Measurements from ENCODE around the gene ZNRF4.
"Not testable (repeated sequence)": the region's sequence is repeated elsewhere in the genome, so short reads cannot be mapped to it uniquely, and the experiment has no call there.

The ZNRF4 gene

DNA sequence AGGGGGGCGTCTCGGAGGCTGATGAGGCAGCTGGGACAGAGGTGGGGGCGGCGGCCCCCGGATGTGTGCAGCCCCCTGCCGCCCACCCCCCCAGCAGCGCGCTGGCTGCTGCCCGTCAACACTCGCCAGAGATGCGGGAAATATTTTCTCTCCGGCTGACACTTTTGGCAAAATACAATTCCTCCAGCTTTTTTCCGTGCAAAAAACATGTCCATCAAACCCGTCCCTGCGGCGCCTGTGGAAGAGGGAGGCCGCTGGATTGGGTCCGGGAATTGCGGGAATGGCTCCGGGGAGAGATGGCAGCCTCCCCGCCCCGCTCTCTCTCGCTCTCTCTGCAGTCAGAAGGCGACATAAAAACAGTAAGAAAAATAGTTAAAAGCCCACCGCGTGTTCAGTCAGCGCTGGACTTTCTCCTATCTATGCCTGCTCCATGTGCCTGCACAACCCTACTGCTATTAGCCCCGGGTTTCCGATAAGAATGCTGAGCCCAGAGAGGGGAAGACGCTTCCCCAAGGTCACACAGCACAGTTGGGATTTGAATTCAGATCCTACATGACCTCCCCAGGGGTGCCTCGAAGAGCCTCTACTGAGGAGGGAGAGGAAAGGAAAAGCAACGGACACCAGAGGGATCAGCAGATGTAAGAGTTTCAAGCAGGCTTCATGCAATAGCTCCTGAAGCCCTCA is 23.2 kb downstream of the ZNRF4 start:
- no peak for DNase-seq

DNA sequence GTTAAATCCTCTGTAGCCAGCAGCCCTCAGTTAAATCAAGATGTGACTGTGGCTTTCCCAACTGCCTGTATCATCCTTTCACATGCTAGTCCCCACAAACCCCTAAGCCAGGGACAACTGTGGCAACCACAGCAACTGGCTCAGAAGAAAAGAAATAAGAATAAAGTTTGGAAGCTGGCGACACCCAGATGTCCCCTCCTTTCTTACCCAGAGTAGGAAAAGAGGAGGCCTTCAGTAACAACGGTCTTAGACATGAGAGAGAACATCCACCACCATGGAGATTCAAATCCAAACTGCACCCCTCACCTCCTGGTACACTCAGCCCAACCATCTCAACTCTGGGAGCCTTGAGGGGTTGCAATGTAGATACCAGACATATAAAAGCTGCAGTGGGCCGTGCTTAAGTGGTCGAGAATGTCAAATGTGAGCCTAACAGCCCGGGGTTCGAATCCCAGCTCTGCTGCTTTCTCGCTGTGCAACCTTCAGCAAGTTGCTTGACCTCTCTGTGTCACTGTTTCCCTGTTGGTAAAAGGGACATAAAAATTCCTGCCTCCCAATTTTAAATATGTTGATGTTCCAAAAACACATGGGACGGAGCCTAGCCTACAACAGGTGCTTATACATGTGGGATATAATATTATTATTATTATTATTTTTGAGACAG is 23.8 kb downstream of the ZNRF4 start:
- DNase-seq: no peak

DNA sequence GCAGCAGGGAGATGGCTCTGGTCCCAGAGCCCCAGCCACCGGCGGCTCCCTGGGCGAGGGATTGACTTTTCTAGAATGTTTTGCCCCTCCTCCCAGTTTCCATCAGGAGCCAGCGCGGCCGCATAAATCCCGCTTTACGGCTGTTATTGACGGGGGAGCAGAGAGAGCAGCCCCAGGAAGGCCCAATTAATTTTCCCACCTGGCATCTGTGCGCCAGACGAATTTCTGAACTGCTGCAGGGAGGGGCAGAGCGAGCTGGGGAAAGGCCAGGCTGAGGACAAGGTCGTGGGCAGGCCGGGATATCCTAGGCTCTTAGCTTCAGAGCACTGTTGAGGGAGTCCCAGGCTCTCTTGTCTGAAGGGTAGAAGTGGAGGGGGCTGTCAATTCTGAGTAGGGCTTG is 24.7 kb downstream of the ZNRF4 start:
- DNase-seq: no peak

DNA sequence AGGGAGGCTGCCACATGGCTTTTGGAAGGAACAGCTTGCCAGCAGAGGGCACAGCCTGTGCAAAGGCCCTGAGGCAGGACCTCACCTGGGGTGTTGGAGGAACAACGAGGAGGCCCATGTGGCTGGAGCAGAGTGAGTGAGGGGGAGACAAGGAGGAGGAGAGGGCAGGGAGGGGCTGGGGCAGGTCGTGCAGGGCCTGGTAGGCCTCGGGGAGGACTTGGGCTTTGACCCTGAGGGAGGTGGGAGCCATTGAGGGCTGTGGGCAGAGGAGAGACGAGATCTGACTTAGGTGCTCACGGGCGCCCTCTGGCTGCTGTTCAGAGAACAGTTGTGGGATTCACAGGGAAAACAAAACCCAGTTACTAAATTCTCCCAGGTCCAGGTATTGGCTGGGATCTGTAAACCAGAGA is 25.2 kb downstream of the ZNRF4 start:
- DNase-seq: no peak

DNA sequence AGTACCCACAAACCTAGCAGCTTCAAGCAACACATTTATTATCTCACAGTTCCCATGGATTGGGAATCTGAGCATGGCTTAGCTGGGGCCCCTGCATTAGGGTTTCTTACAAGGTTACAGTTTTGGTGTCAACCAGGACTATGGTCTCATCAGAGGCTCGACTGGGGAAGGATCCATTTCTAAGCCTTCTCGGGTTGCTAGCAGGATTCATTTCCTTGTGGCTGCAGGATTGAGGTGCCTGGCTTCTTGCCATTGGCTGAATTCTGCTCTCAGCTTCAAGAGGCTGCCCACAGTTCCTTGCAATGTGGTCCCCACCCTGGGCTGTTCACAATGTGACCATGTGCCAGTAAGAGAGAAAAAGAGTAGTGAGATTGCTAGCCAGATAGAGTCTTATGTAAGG is 26.7 kb downstream of the ZNRF4 start:
- DNase-seq: no peak

DNA sequence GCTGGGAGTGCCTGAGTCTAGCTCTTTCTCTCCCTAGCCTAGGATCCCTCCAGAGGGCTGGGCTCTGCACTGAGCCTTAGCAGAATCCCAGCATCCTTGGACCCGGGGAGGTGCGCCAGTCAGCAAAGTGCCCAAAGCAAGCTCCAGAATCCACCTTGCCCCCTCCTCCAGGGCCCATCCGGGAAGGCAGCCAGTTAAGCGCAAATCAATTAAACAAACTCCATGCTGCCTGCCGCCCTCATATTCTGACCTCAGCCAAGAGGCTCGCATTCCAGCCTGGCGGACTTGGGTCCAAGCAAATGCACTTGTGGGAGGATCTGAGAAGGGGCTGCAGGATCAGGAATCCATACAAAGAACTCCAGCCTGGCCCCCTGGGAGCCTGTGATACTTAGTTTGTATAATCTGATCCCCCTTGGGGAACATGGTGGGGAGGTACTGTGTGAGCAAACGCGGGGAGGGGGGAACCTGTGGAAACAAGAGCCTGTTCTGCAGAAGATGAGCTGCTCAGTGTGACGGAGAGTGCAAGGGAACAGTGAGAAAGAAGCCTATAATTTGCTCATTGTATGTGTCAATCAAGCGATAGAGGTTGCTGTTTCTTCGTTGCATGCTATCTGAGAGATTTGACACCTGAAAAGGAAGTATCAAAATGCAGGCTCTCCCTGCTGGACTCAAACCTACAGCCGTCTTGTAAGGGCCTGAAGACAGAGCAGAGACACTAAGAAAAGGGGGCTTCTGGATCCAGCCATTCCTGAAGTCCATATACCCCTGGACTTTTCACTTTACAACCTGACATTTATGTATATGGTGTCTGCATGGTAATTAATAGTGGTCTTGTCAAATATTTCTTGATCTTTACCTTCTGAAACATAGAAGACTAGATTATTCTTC is 29.4 kb downstream of the ZNRF4 start:
- DNase-seq: peak; percentile 22

DNA sequence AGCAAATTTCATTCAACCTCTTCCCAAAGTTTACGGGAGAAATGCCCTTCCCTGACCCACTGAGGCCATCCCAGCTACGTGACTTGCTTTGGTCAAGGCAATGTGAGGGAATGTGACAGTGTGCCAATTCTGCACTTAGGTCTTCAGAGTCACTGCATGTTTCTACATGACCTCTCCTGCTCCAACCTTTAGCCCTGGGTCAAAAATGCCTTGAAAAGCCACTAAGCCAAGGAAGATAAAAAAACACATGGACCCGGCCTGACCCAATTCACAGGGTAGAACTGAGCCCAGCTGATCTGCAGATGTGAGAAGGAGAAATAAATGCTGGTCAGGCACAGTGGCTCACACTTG is 30.0 kb downstream of the ZNRF4 start:
- no peak for DNase-seq

DNA sequence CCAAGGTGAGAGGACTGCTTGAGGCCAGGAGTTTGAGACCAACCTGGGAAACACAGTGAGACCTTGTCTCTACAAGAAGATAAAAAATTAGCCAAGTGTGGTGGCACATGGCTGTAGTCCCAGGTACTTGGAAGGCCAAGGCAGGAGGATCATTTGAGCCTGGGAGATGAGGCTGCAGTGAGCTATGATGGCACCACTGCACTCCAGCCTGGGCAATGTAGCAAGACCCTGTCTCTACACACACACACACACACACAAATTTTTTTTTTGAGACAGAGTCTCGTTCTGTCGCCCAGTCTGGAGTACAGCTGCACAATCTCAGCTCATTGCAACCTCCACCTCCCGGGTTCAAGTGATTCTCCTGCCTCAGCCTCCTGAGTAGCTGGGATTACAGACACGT is 30.4 kb downstream of the ZNRF4 start:
- not testable (repeated sequence) for DNase-seq

DNA sequence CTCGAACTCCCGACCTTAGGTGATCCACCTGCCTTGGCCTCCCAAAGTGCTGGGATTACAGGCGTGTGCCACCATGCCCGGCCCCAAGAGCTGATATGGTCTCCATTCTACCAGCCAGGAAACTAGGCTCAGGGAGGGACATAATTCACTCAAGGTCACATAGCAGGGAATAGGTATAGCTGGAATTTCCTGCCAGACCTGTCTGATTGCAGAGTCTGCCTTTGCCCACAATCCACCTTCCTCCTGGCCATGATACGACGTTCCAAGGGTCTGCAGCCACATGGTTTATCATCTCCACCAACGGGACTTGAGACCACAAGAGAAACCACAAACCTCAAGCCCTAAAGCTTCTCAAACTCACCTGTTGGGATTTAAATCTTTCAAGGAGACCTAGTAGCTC is 32.0 kb downstream of the ZNRF4 start:
- DNase-seq: no peak

DNA sequence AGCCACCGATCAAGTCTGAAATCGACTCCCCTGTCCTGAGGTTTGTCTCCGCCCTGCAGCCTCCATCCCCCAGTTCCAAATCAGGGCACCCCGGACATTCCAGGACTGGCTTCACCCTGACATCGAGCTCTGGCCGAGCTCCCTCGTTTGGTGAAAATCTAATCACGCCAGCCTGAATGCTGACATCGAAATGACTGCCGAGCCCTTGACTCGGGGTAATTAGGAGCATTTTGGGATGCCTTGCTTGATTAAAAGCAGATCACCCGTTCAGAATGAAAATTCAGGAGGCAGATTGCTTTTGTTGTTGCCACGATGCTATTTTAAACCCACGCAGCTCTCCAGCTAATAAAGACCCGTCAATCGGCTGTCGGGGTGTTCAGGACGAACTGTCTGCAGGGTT is 34.3 kb downstream of the ZNRF4 start:
- no peak for DNase-seq

DNA sequence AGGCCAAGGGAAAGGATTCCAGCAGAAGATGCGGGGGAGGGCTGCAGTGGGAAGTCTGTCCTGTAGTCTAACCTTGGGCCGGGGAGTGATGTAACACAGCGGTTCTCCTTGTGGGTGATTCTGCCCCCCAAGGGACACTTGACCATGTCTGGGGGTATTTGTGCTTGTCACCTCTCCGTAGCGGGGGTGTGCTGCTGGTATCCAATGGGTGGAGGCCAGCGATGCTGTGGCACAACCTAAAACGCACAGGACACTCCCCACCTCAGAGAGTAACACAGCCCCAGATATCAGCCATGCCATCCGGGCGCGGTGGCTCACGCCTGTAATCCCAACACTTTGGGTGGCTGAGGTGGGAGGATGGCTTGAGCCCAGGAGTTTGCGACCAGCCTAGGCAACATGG is 36.3 kb downstream of the ZNRF4 start:
- no peak for DNase-seq

DNA sequence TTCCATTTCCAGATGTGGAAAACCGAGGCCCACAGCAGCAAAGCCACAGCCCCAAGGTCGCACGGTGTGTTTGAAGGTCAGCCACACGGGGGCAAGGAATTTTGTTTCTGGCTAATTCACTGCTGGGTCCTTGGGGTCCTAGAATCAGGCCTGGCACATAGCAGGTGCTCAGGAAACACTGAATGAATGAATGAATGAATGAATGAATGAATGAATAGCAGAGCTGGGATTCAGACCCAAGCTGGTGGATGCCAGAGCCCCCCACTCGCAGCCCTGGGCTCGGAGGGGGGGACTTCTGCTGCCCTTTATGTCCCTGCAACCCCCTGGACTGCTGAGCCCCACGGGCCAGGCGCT is 37.0 kb downstream of the ZNRF4 start:
- DNase-seq: no peak

DNA sequence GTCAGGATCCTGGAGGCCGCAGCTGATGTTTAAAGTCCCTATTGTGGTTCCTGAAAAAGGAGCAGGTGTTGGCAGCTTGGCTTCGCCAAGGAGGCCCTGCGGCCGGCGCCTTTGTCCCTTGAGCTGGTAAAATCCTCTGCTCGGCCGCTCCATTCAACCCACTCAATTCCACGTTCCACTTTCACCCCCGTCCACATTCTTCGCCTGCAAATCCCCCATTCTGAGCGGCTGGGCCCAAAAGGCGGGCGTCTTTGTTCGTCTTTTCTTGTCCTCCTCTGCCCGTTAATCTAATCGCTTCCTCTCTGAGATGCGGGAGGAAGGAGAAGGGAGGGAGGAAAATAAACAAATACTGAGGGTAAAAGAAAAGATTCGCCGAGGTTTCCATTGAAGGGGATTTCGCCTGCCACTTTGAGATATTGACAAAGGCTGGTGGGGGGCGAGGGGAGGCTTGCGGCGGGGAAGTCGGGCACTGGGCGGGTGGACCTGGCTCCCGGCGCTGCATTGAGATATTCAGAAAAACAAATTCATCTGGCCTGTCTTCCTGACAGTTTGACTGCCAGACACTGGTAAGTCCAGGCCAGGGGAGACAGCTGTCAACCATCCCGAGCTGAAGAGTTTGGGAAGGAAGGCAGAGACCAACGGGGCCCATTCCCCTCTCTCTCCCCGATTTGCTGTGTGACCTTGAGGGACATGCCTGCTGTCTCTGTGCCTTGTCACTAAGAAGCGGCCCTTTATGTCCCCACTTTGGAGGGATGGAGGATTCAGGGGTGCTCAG is 37.6 kb downstream of the ZNRF4 start:
- DNase-seq: no peak

DNA sequence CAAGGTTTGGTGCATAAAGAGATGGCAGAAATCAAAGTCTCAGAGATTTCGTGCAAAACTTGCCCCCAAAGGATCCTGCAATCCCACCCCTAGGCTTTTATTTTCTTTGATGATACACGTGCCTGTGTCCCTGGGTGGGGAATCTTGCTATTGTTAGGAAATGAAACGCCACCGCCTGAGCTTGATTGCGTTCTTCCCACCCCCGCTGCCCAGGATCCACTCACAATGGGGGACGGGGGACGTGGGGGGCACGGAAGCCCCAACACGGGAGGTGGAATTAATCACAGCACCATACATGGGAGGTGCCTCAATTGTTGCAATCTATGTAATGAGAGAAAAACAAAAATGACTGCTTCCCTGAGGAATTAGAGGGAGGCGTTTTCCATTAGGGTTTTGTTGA is 39.6 kb downstream of the ZNRF4 start:
- DNase-seq: no peak

DNA sequence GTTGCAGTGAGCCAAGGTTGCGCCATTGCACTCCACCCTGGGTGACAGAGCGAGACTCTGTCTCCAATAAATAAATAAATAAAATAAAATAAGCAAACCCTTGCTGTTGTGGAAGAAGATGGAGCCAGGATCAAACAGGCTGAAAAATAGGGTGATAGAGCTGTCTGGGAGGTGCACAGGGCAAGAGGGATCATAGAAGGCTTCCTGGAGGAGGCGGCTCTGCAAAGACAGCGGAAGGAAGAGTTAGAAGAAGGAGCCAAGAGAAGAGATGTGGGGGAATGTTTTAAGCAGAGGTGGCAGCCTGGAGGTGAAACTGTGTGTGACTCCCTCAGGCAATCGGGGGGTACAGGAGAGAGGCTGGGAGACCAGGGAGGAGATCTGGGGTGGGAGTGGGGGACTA is 40.6 kb downstream of the ZNRF4 start:
- DNase-seq: no peak

DNA sequence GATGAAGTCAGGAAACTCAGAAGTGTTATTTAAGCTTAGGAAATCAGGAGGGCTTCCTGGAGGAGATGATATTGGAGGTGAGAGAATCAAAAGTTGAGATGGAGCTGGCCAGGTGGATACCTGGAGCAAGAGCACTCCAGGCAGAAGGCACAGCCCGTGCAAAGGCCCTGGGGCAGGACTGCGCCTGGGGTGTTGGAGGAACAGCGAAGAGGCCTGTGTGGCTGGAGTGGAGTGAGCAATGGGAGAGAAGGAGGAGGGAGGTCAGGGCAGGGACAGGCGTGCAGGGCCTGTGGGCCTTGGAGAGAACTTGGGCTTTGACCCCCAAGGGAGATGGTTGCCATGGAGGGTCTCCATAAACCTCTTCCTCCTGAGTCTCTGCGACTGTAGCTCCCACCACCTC is 42.1 kb downstream of the ZNRF4 start:
- DNase-seq: no peak

DNA sequence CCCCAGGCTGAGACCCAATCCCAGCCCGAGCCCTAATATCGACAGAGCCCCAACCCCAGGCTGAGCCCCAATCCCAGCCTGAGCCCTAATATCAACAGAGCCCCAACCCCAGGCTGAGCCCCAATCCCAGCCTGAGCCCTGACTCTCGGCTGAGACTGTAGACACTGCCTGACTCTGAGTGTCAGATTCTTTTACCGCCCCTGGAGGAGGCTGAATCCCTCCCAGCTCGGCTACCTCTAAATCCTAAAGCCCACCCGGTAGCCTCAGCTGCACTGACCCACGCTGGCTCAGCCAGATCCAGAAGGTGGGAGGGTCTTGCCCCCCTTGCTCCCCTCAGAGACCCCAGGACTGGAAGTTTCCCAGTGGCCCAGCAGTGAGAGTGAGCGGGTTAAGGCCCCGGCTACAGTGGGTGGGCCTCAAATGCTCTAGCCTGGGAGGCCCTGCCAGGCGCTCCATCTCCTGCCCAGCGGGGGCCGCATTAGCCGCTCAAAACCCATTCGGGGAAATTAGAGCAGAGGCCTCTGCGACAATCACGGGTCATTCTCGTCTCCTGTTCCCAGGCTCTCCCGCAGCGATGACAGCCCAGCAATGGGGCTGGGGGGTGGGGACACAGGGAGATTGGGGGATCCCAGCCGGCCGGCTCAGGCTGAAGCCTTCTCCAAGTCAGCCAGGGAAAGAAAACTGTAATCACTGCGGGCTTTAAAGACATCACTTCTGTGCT is 43.8 kb downstream of the ZNRF4 start:
- DNase-seq: no peak

DNA sequence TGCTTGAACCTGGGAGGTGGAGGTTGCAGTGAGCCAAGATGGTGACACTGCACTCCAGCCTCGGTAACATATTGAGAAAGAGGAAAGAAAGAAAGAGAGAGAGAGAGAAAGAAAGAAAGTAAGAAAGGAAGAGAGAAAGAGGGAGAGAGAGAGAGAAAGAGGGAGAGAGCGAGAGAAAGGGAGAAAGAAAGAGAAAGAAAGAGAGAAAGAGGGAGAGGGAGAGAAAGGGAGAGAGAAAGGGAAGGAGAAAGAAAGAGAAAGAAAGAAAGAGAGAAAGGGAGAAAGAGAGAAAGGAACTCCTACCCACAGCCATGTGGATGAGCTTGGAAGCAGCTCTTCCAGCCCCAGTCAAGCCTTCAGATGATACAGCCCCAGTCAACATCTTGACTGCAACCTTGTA is 46.7 kb downstream of the ZNRF4 start:
- no peak for DNase-seq

DNA sequence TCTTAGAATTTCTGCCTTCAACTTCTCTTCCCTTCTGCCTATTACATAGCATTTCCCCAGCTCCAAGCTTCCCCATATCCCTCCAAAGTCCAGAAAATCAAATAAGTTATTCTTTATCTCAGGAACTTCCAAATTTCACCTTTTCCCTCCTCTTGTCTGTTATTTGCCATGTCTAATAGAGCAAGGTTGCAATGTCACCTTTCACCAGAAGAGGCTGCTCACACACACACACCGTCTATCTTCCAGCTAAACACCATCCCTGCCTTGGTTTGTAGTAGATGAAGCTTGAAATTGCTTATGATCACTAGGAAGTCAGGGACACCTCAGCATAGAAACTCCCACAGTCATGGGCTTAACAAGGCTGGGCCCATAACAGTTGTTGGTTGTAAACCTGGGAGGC is 48.4 kb downstream of the ZNRF4 start:
- DNase-seq: no peak

DNA sequence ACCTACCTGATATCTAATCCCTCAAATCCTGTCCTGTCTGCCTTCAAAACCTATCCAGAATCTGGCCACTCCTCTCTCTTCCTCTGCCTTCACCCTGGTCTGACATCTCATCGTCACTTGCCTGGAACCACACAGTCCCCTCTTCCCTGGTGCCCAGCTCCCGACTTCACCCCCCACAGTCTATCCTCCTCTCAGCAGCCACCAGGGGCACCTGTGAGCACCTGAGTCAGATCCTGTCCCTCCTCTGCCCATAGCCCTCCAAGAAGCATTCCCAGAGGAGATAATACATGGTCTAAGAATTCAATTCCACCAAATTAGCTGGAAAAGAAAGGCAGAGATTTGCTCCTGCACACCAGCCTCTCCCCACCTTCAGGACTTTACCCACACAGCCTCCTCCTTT is 48.9 kb downstream of the ZNRF4 start:
- DNase-seq: no peak
